CD4-positive, alpha-beta T cell (primary cell): ENCODE results near the gene GALNT12. TPM values are rescaled to one million over a fixed set of nuclear protein-coding genes. Genes with fewer than 3 reads are reported as not detected.

ENCODE experiments used
- ATAC-seq: fragments of 200-7000 bp; cut with Tn5 transposase; one replicate; pipeline ENCODE4 v1.10.0; 2022; ENCODE audit warnings: mild to moderate bottlenecking; ENCODE audit not compliant: poor library complexity
- CTCF ChIA-PET: fragments of 350-600 bp; sonication (Branson Sonifier 250); formaldehyde crosslinking; loops from one replicate; lab custom pipeline; 2021; ENCODE audit warnings: antibody characterized with exemption, inconsistent platforms; lab: Charles Lee
- POLR2A ChIA-PET: fragments of 350-600 bp; sonication (Branson Sonifier 250); formaldehyde crosslinking; loops from one replicate; lab custom pipeline; 2021; ENCODE audit warnings: antibody characterized with exemption, inconsistent platforms; lab: Charles Lee
- DNase-seq, 14 experiments: peaks; one replicate each; pipeline ENCODE4 v3.0.0-alpha.2; 2013 to 2020; ENCODE audit warnings: mixed read lengths in 2 of 14
- H3K27ac ChIP-seq, 2 donors: one replicate each; pipeline versions ENCODE4 v1.5.1 to v1.7.0; 2013; ENCODE audit warnings: low read length in 2 of 2, low read depth in 1 of 2, mild to moderate bottlenecking in 1 of 2
- H3K27me3 ChIP-seq, 2 experiments: 1 replicate in 1 of 2; 2 replicates in 1 of 2; pipeline versions ENCODE4 v1.6.1 to v1.7.0; 2013; ENCODE audit warnings: low read length in 2 of 2, control low read depth in 1 of 2, mild to moderate bottlenecking in 1 of 2, moderate library complexity in 1 of 2; ENCODE audit not compliant: insufficient read depth in 2 of 2, control insufficient read depth in 1 of 2
- H3K36me3 ChIP-seq: one replicate; pipeline ENCODE4 v1.6.1; 2013; ENCODE audit warnings: low read length, control low read depth; ENCODE audit not compliant: insufficient read depth
- H3K4me1 ChIP-seq: one replicate; pipeline ENCODE4 v1.6.1; 2013; ENCODE audit warnings: low read length, control low read depth; ENCODE audit not compliant: insufficient read depth
- H3K4me3 ChIP-seq: one replicate; pipeline ENCODE4 v1.5.1; 2013; ENCODE audit warnings: mild to moderate bottlenecking, low read length, moderate library complexity
- H3K9me3 ChIP-seq, 2 experiments: 1 replicate in 1 of 2; 2 replicates in 1 of 2; pipeline versions ENCODE4 v1.6.1 to v1.7.0; 2013; ENCODE audit warnings: low read length in 2 of 2, mild to moderate bottlenecking in 2 of 2, control low read depth in 1 of 2, moderate library complexity in 1 of 2; ENCODE audit not compliant: control insufficient read depth in 1 of 2, insufficient read depth in 1 of 2
- H3K27ac Mint-ChIP-seq: one replicate; pipeline ENCODE4 v1.8.0; 2020; ENCODE audit warnings: mixed read lengths
- H3K27me3 Mint-ChIP-seq: one replicate; pipeline ENCODE4 v1.8.0; 2021; ENCODE audit warnings: mixed read lengths
- H3K36me3 Mint-ChIP-seq: one replicate; pipeline ENCODE4 v1.8.0; 2021; ENCODE audit warnings: low read depth, mixed read lengths
- H3K4me1 Mint-ChIP-seq: one replicate; pipeline ENCODE4 v1.8.0; 2021; ENCODE audit warnings: low read depth, mixed read lengths
- H3K4me3 Mint-ChIP-seq: one replicate; pipeline ENCODE4 v1.8.0; 2020; ENCODE audit warnings: mild to moderate bottlenecking, mixed read lengths
- H3K9me3 Mint-ChIP-seq: one replicate; pipeline ENCODE4 v1.8.0; 2020; ENCODE audit warnings: mixed read lengths
- intact Hi-C, 2 experiments: fragments of 100-400 bp; cut with DNase I in 1 of 2; cut with micrococcal nuclease in 1 of 2; formaldehyde crosslinking; loops; one replicate each; pipeline versions ENCODE4 v1.15.1 to v1.9.0; 2023 to 2025; cut with DNase I, micrococcal nuclease
- total RNA-seq, 174 experiments: library from RNA in 2 of 174; stranded (reverse) in 2 of 174; gene quantifications; one replicate each; pipeline ENCODE4 v1.2.3 and lab custom pipeline; 2021 to 2026
- TF ChIP-seq, protein P1 (sequence below): fragments of 200-600 bp; IDR thresholded peaks from one replicate; pipeline ENCODE4 v1.8.0; 2022; ENCODE audit warnings: antibody characterized with exemption, mild to moderate bottlenecking

The GALNT12 gene
- total RNA-seq, 2 experiments from 2014 or later: 8.7 to 11.5 TPM

DNA sequence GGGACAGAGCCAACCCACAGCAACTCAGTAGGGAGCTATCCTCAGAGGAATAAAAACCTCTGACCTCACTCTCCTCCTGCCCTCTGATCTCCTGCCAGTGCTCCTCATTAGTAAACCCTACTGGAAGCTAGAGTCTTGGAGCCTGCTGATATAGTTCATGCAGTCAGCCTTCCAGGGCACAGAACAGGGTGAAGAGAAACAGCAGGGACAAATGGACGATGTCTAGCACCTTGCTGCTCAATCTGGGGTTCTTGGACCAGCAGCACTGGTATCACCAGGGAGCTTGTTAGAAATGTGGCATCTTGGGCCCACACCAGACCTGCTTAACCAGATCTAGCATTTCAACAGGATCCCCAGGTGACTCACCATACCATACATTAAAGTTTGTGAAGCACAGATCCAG is 5.5 kb upstream of the GALNT12 start:
- H3K4me1 Mint-ChIP-seq: peaks cover 14% of the 10 kb centered on the region
- TF ChIP-seq, protein P1, sequence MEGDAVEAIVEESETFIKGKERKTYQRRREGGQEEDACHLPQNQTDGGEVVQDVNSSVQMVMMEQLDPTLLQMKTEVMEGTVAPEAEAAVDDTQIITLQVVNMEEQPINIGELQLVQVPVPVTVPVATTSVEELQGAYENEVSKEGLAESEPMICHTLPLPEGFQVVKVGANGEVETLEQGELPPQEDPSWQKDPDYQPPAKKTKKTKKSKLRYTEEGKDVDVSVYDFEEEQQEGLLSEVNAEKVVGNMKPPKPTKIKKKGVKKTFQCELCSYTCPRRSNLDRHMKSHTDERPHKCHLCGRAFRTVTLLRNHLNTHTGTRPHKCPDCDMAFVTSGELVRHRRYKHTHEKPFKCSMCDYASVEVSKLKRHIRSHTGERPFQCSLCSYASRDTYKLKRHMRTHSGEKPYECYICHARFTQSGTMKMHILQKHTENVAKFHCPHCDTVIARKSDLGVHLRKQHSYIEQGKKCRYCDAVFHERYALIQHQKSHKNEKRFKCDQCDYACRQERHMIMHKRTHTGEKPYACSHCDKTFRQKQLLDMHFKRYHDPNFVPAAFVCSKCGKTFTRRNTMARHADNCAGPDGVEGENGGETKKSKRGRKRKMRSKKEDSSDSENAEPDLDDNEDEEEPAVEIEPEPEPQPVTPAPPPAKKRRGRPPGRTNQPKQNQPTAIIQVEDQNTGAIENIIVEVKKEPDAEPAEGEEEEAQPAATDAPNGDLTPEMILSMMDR: no peak
- Histone ChIP-seq H3K4me3 (no peak overlapping the region), H3K27ac (no peak overlapping the region), H3K27me3 (peaks cover 4% of the 10 kb centered on the region in 2 experiments), H3K9me3 (no peaks in the 10 kb centered on the region), H3K36me3 (no peaks in the 10 kb centered on the region), H3K4me1 (peaks cover 4% of the 10 kb centered on the region)
- ATAC-seq: no peak
- H3K4me3 Mint-ChIP-seq: no peak overlapping the region
- DNase-seq: no peak
- ChIA-PET POLR2A (no interaction called here), CTCF (no interaction called here)
- no peaks in the 10 kb centered on the region for H3K9me3 Mint-ChIP-seq
- no peak overlapping the region for H3K27ac Mint-ChIP-seq
- peaks cover 8% of the 10 kb centered on the region for H3K27me3 Mint-ChIP-seq
- H3K36me3 Mint-ChIP-seq: peaks cover 2% of the 10 kb centered on the region
- intact Hi-C loops: loop anchor here in 1 of 2 experiments (10.0 kb wide), 5 partner anchors 343 to 1303 kb away; partner anchors contain the start of genes NCBP1, STX17 and TSTD2

DNA sequence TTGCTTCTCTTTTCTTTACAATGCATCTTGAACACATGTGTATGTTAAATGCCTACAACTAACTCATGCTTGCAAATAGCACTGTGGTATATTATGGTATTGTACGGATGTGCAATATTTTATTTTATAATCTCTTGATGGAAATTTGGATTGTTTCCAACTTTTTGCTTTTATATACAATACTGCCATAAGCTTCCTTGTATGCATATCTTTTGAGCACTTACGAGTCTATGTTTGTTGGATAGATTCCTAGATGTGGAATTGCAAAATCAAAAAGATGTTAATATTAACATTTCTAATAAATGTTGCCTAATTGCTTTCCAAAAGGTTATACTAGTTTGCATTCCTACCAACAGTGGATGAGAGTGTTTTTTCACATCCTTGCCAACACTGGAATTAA is 3.4 kb upstream of the GALNT12 start:
- no peak overlapping the region for H3K27ac ChIP-seq
- no peaks in the 10 kb centered on the region for H3K9me3 ChIP-seq
- H3K27me3 Mint-ChIP-seq: peaks cover 8% of the 10 kb centered on the region
- H3K9me3 Mint-ChIP-seq: no peaks in the 10 kb centered on the region
- peaks cover 24% of the 10 kb centered on the region for H3K4me1 Mint-ChIP-seq
- H3K36me3 Mint-ChIP-seq: no peaks in the 10 kb centered on the region
- H3K4me1 ChIP-seq: peaks cover 17% of the 10 kb centered on the region
- ChIA-PET CTCF (no interaction called here), POLR2A (no interaction called here)
- DNase-seq (no peak), ATAC-seq (no peak)
- H3K4me3 ChIP-seq: no peak overlapping the region
- intact Hi-C loops: loop anchor here in 1 of 2 experiments (10.0 kb wide), 5 partner anchors 341 to 1301 kb away; partner anchors contain the start of genes NCBP1, STX17 and TSTD2
- H3K27me3 ChIP-seq: peaks cover 4 to 9% of the 10 kb centered on the region in 2 experiments
- H3K4me3 Mint-ChIP-seq: no peak overlapping the region
- TF ChIP-seq, protein P1: no peak
- no peak overlapping the region for H3K27ac Mint-ChIP-seq
- H3K36me3 ChIP-seq: no peaks in the 10 kb centered on the region

DNA sequence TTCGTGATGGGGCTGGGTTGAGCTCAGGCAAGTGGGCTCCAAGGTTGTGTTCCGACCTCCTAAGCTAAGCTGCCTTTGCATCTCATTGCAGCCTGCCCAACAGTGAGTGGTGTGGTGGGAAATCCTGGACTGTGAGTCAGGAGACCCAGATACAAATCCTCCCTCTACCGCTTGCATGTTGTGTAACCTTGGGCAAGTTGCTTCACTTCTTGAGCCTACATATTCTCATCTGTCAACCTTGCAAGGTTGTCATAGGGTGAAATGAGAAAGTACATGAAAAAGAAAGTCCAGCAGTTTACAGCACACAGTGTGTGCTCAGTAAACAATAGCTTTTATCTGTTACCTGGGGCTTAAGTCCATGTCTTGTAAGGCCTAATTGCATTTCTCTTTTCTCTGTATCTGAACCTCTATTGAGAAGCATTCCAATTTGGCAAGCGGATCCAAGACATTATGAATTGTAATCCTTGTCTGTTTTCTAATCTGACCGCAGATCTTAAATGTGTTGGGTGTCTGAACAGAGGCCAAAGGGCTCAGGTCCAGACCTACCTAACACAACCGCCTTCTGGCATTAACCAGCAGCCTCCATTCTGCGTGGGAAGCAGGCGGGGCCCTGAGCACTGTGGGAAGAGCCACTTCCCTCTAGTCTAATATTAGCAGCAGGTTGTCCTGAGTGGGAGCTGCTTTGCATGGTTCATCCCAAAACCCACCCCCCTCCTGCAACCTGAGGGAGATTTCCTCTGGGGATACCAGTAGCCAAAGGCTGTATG is 1.8 kb upstream of the GALNT12 start:
- no peaks in the 10 kb centered on the region for H3K36me3 Mint-ChIP-seq
- DNase-seq: no peak
- H3K4me3 ChIP-seq: no peak overlapping the region
- H3K27me3 ChIP-seq: peaks cover 4 to 9% of the 10 kb centered on the region in 2 experiments
- H3K36me3 ChIP-seq: no peaks in the 10 kb centered on the region
- no peak overlapping the region for H3K27ac ChIP-seq
- CTCF ChIA-PET: interaction anchor here (0.5 to 1.1 kb wide), 3 partner anchors 8 to 1604 kb away, joined by 3 read pairs; no protein-coding TSS in a partner anchor
- no peak for ATAC-seq
- POLR2A ChIA-PET: interaction anchor here (5.4 kb wide), 1 partner anchor 9 kb away, joined by 15 read pairs; the partner anchor contains the start of gene ANKS6
- peaks cover 27% of the 10 kb centered on the region for H3K4me1 Mint-ChIP-seq
- peak overlapping the region; percentile 94 for H3K4me3 Mint-ChIP-seq
- H3K4me1 ChIP-seq: peaks cover 20% of the 10 kb centered on the region
- H3K9me3 Mint-ChIP-seq: no peaks in the 10 kb centered on the region
- no peaks in the 10 kb centered on the region for H3K9me3 ChIP-seq
- H3K27me3 Mint-ChIP-seq: peaks cover 8% of the 10 kb centered on the region
- intact Hi-C loops: loop anchor here in 1 of 2 experiments (10.0 kb wide), 5 partner anchors 339 to 1299 kb away; partner anchors contain the start of genes NCBP1, STX17 and TSTD2
- H3K27ac Mint-ChIP-seq: no peak overlapping the region
- TF ChIP-seq, protein P1: no peak
